ENCODE measurements around the gene STAT5A. TPM values are rescaled to one million over a fixed set of nuclear protein-coding genes. Genes with fewer than 3 reads are reported as not detected.

The STAT5A gene
- total and polyA plus RNA-seq, 12 donors = 8.2 to 28.5 (median 15.3) TPM

- Histone ChIP-seq H3K4me3 (peak overlapping the region in 1 of 10 donors; percentile 91), H3K27ac (peak overlapping the region in 1 of 10 donors; percentile 98)
- 83 to 86% methylated on average over 7 of the region's 7 CpGs for WGBS, 2 donors
Observed at GRCh38 chr17:42273474-42274252, 14.6 kb upstream of the STAT5A start.

GRCh38 chr17:42274253-42274542 lies 14.1 kb upstream of the STAT5A start:
- H3K27me3 ChIP-seq = no peaks in the 10 kb centered on the region
- ATAC-seq = no peak
- TF ChIP-seq CTCF (IDR thresholded peaks at IDR 0.05) = no peak
- H3K36me3 ChIP-seq = no peaks in the 10 kb centered on the region
- H3K27ac ChIP-seq = peak overlapping the region in 1 of 10 donors; percentile 98
- peak overlapping the region in 1 of 10 donors; percentile 91 for H3K4me3 ChIP-seq
- H3K4me1 ChIP-seq = peaks cover 6 to 69% (median 35%) of the 10 kb centered on the region in 9 donors
- H3K9me3 ChIP-seq = no peaks in the 10 kb centered on the region
- DNase-seq = no peak
- intact Hi-C loops (cut with DNase I) = loop anchor here in 1 of 10 donors (10.0 kb wide), 1 partner anchor 49 kb away; no protein-coding TSS in a partner anchor
- 93 to 97% methylated on average over 3 of the region's 3 CpGs for WGBS, 2 donors

More at GRCh38 chr17:42273474-42274252, 14.6 kb upstream of the STAT5A start:
- Histone ChIP-seq H3K9me3 (no peaks in the 10 kb centered on the region), H3K4me1 (peaks cover 6 to 69% (median 35%) of the 10 kb centered on the region in 9 donors), H3K36me3 (no peaks in the 10 kb centered on the region), H3K27me3 (no peaks in the 10 kb centered on the region)
- intact Hi-C loops (cut with DNase I) = loop anchor here in 1 of 10 donors (10.0 kb wide), 1 partner anchor 49 kb away; no protein-coding TSS in a partner anchor
- no peak for TF ChIP-seq CTCF (IDR thresholded peaks at IDR 0.05)
- no peak for DNase-seq
- no peak for ATAC-seq

GRCh38 chr17:42274812-42275526 lies 13.3 kb upstream of the STAT5A start:
- Histone ChIP-seq H3K36me3 (no peaks in the 10 kb centered on the region), H3K4me3 (peak overlapping the region; percentile 65 to 99 (median 92)), H3K4me1 (peaks cover 6 to 63% (median 35%) of the 10 kb centered on the region in 9 donors), H3K27me3 (no peaks in the 10 kb centered on the region), H3K9me3 (no peaks in the 10 kb centered on the region), H3K27ac (peak overlapping the region in 9 of 10 donors; percentile 78 to 98 (median 94))
- ATAC-seq = peak in 5 of 8 donors; percentile 4 to 11 (median 8)
- intact Hi-C loops (cut with DNase I) = loop anchor here in 1 of 10 donors (10.0 kb wide), 1 partner anchor 50 kb away; no protein-coding TSS in a partner anchor
- no peak for DNase-seq
- WGBS, 2 donors = 21 to 24% methylated on average over 13 of the region's 13 CpGs
- TF ChIP-seq CTCF (IDR thresholded peaks at IDR 0.05) = no peak
